Superior temporal gyrus (tissue), 1 donor: ENCODE results near the gene CCDC183.
A peak's percentile ranks its signal among the peaks of the same experiment; 100 is the strongest.
"Not testable (repeated sequence)": the region's sequence is repeated elsewhere in the genome, so short reads cannot be mapped to it uniquely, and the experiment has no call there.

ENCODE experiments used
- DNase-seq: peaks from one replicate; pipeline ENCODE4 v3.0.0-alpha.2; 2016; ENCODE audit errors: extremely low spot score

CCDC183 gene

GRCh38 chr9:136838314-136839228 is 42.4 kb downstream of the CCDC183 start:
- no peak for DNase-seq

DNA sequence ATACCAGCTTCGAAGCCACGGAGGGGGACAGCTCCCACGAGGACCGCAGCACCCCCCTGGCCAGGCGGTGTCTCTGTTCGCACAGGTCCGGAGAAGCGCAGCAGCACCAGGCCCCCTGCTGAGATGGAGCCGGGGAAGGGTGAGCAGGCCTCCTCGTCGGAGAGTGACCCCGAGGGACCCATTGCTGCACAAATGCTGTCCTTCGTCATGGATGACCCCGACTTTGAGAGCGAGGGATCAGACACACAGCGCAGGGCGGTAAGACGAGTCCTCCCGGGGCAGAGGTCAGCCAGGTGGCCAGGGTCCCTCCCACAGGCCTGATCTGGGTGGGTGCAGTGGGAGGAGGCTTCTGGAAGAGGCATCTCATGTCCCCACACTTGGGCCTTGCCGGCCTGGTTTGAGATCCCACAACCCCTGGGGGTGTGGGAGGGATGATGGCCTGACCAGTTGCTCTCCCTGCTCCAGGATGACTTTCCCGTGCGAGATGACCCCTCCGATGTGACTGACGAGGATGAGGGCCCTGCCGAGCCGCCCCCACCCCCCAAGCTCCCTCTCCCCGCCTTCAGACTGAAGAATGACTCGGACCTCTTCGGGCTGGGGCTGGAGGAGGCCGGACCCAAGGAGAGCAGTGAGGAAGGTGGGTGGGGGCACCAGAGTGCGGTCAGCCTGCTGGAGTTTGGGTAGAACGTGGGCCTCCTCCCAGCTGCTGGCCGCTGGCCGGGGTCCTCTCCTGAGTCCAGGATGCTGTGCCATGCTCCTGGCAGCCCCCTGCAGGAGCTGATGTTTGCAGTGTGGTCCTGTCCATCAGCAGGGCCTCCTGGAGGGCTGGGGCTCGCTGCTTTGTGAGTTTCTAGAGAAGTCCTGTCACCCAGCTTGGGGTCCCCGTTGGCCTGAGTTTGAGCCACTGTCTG is 43.3 kb downstream of the CCDC183 start:
- no peak for DNase-seq

DNA sequence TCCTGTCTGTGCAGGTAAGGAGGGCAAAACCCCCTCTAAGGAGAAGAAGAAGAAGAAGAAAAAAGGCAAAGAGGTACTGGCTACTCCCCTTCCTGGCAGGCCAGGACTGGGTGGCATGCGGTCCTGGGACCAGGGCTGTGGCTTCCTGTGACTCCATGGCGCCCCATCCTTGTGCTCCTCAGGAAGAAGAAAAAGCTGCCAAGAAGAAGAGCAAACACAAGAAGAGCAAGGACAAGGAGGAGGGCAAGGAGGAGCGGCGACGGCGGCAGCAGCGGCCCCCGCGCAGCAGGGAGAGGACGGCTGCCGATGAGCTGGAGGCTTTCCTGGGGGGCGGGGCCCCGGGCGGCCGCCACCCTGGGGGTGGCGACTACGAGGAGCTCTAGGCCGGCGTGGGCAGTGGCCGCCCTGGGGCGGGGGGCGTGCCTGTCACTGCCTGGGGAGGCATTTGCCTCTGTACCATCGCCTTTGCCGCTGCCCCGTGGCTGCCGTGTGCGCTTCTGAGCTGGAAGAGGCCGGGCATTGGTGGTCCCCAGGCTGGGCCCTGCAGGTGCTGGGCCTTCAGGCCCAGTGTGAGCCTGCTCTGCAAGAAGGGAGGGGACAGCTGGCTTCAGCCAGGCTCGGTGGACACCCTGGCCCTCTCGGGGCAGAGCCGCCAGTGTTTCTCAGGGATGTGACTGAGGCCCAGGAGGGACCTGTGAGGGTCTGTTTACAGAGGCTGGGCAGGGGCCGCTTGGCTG is 44.2 kb downstream of the CCDC183 start:
- DNase-seq, result no peak

DNA sequence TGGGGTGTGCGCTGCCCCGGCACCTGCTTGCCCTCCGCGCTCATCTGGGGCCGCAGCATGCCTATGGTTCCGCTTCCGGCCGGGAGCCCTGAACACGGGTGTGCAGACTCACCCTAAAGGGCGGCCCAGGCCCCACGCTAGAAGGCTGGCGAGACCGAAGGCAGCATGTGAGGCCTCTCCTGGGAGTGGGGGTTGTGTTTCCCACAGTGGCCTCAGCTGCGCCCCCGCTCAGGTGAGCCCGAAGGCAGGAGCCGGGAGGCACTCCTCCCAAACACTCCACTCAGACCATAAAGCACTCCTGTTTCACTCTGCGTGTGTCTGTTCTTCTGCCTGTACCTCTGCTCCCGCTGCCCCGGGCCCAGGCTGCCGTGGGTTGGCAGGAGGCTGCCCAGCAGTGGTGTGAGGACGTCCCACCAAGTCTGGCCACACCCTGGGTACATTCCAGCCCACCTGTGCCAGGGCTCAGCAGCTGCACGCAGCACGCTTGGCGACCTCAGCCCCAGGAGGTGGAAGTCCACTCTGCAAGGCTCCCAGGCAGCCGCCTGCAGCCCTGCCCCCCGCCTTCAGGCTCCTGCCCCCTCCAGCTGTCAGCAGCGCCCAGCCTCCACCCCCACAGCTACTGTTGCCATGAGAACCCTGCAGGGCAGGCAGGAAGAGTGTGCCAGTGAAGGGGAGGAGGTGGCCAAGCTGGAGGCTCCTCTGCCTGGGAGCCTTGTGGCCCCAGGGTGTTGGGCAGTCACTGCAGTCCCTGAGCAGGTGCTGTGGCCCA is 44.9 kb downstream of the CCDC183 start:
- peak; percentile 79 for DNase-seq

- DNase-seq, result not testable (repeated sequence)
Measured at GRCh38 chr9:136841646-136842379, 45.7 kb downstream of the CCDC183 start.

DNA sequence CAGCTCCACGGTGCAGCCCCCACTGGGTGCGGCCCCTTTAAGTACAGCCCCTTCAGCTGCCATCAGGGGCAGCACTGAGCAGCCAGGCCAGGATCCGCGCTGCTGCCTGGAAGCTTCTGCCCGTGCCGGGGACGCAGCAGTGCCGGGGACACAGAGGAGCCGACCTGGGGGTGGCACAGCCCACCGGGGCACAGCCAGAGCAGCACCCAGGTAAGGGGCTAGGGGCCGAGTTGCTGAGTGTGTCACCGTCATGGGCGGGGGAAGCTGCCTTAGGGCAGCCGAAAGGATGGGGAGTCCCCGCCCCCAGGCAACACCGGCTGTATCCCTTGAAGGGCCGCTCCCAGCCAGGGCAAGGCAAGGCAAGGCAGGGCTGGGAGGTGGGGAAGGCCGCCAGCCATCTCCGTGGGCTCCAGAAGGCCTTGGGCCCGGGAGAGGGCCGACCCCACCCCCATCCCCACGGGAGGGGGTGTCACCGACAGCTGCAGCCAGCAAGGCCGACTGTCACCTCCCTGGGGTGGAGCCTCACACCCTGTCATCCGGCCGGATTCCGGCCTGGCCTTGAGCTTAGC is 46.3 kb downstream of the CCDC183 start, which contains the start of gene AJM1:
AJM1 (plus strand) TSS at position 99 of the 569 bp plus-strand sequence. CDS start 1,937 bp downstream, outside the sequence.
- peak; percentile 87 for DNase-seq

DNA sequence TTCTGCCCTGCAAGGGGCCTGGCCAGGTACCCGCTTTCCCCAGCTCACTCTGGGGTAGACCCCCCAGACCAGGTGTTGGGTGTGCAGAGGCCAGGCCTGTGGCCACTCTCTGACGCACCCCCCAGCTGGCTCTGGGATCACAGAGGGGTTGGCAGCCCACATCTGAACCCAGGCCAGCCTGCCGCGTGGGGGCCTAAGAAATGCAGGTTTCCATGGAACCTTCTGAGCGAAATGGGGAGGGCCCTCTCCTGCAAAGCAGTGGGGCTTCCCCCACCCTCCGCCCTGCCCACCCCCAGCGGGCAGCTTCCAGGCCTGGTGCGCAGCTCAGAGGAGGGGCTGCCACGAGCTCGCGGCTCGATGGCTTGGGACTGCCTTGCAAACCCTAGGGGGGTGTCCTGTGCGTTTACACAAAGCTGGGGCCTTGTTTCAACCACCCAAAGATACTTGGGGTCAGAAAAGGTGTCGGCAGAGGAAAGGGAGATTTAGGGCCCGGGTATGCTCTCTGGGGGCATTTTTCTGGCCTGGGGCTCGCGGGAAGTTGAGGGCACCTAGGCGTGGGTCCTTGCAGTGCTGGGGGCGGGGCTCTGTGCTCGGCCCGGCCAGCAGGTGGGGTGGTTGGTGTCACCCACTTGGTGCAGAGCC is 47.1 kb downstream of the CCDC183 start:
- DNase-seq, result not testable (repeated sequence)

GRCh38 chr9:136843801-136844740 is 47.9 kb downstream of the CCDC183 start:
- DNase-seq, result not testable (repeated sequence)

DNA sequence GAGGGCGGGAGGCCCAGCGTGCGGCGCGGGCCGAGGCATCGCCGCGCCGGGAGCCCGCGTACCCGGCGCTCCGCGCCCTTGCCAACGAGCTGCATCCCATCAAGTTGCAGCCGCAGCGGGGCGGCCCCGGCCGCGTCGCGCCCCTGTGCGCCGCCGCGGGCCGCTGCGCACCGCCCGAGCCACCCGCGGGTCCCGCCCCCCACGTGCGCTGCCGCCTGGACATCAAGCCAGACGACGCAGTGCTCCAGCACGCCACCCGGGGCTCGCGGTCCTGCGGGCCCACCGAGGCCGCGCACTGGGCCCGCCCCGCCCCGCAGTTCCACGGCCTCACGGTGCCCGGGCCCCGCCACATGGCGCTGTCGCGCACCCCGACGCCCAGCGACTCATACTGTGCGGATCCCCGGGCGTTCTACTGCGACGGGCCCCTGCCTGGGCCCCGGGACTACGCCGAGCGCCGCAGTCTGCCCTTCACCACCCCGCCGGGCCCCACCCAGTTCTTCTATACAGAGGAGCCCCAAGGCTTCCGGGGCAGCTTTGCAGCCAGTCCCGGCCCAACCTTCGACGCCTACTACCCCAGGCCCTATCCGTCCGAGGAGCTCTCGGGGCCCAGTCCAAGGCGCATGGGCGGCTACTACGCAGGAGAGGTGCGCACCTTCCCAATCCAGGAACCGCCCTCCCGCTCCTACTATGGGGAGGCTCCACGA is 48.8 kb downstream of the CCDC183 start:
- no peak for DNase-seq

GRCh38 chr9:136845465-136846260 is 49.5 kb downstream of the CCDC183 start:
- no peak for DNase-seq

- no peak for DNase-seq
Measured at GRCh38 chr9:136846376-136847087, 50.4 kb downstream of the CCDC183 start.

DNA sequence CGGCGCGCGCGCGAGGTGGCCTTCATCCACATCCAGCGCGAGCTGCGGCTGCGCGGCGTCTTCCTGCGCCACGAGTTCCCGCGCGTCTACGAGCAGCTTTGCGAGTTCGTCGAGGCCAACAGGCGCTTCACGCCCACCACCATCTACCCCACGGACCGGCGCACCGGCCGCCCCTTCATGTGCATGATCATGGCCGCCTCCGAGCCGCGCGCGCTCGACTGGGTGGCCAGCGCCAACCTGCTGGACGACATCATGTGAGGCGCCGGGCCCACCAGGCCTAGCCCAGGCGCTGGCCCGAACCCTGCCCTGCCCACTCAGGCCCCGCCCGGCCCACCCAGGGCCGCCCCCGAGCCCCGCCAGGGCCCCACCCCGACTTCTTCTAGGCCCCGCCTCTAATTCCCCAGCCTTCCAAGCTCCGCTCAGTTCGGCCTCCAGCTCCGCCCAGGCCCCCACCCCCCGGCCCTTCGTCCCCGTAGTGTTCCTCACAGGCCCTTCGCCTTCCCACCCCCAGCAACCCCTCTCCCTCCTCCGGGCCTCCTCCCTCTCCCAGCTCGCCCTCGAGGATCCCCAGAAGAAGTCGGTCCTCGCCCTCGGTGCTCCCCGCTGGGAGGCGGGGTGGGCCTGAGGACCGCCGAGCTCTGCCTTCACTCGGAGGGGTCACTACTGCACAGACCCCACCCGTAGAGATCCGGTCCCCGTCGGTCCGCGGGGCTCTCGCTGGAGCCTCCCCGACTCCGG is 51.1 kb downstream of the CCDC183 start:
- DNase-seq, result no peak

- DNase-seq, result no peak
Measured at GRCh38 chr9:136847826-136848392, 51.8 kb downstream of the CCDC183 start.

DNA sequence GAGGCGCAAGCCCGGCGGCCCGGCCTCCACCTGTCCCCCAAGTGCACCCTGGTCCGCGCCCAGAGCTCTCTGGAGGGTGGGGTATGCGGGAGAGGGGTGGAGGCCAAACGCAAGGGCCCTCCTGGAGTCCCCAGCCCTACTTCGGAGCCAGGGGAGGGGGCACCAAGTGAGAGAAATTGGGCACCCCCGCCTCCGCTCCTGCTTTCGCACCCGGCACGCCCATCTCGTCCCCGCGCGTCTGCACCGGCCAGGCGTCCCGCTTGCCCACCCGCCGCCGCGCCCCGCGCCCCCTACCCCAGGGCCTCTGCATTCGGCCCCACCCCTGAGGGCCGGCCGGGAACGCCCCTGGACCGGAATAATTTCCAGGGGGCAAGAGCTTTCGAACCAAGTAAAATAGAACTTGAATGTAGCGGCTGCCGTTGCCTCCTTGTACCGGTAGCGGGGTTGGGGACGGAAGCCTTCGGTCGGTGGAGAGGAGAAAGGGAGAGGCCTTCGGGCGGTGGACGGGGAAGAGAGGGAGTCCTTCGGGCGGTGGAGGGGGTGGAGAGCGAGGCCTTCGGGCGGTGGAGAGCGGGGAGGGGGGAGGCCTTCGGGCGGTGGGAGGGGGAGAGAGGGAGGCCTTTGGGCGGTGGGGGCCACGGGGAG is 52.4 kb downstream of the CCDC183 start:
- DNase-seq, result peak; percentile 21
